ENCODE data around the gene SNRNP25.
"Not testable (repeated sequence)": the region's sequence is repeated elsewhere in the genome, so short reads cannot be mapped to it uniquely, and the experiment has no call there.

SNRNP25 gene

DNA sequence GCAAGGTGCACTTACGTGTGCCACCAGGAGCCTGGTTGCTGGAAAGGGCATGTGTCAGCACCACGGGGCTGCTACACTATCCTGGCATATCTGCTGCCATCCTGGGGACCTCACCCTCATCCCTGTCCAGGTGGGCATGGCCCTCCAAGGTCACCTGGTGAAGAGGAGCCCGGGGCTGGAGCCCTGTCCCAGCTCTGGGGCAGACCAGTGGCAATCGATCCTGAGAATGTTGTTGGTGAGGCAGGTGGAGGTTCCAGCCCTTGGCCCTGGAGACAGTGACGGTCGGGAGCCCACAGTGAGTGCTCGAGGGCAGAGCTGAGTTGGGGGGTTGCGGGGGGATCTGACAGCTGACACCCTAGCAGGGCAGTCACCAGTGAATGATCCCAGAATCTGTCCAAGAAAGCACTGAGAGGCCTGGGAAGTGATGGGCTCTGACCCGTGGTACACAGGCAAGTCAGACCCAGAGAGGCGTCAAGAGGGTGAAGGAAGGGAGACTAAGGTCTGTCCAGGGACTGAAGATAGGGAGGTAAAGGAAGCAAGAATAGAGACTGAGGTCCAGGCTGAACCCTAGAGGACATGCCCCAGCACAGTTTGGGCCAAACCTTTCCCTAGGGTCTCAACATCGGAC lies 17.8 kb upstream of the SNRNP25 start:
- Histone ChIP-seq H3K4me3 (no peak overlapping the region), H3K4me1 (no peaks in the 10 kb centered on the region), H3K9me3 (no peaks in the 10 kb centered on the region), H3K27me3 (ENCODE audit: low read depth) (no peaks in the 10 kb centered on the region), H3K36me3 (replicated peaks) (peaks cover 4% of the 10 kb centered on the region)
- no peak for DNase-seq (ENCODE audit: low spot score in 2 of 2)
- in situ Hi-C loops (cut with MboI; ENCODE audit: low sequenced_read_pairs), result no loop called here

DNA sequence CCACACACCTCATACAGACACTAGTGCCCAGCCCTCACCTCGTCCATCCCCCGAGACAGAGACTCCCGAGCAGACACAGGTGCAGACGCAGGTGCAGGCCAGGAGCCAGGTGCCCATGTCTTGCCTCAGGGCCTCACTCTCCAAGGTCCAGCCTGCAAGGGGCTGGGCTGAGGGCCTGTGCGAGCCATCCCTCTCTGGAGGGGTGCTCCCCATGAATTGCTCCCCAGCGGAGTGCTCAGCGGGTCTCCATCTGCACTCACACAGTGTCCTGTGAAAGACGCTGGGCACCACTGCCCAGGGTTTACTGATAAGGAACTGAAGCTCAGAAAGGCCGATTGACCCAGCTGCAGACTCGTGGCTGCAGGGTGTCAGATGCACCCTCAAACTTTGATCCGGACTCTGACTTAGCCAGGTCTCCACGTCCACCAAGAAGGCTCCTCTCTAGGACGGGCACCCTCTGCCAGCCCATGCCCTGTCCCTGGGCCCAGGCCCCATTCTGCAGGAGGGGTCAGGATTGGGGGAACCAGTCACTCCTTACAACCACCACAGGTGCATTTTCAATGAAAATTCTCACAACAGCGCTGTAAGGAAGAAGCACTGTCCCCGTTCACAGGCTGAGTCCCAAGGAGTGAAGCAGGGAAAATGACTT lies 17.2 kb upstream of the SNRNP25 start:
- no peak overlapping the region for H3K4me3 ChIP-seq
- H3K27me3 ChIP-seq (ENCODE audit: low read depth), result no peaks in the 10 kb centered on the region
- peaks cover 9% of the 10 kb centered on the region for H3K36me3 ChIP-seq (replicated peaks)
- DNase-seq (ENCODE audit: low spot score in 2 of 2), result no peak
- no peaks in the 10 kb centered on the region for H3K4me1 ChIP-seq
- in situ Hi-C loops (cut with MboI; ENCODE audit: low sequenced_read_pairs), result no loop called here
- no peaks in the 10 kb centered on the region for H3K9me3 ChIP-seq

DNA sequence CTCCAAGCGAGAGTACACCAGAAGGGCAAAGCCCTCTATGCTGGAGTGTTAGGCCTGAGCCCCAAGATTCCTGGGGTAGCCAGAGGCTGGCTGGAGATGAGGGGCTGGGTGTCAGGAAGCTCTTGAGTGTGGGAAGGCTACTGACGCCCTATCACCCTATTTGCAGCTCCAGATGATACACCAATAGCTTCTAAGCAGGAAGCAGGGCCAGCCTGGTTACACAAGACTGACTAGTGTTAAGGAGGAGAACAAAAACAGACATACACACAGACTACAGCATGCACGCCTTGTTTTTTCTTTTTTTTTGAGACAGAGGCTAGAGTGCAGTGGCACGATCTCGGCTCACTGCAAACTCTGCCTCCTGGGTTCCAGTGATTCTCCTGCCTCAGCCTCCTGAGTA lies 16.1 kb upstream of the SNRNP25 start:
- Histone ChIP-seq H3K4me1 (no peaks in the 10 kb centered on the region), H3K9me3 (no peaks in the 10 kb centered on the region), H3K4me3 (no peak overlapping the region), H3K36me3 (replicated peaks) (peaks cover 18% of the 10 kb centered on the region), H3K27me3 (ENCODE audit: low read depth) (no peaks in the 10 kb centered on the region)
- in situ Hi-C loops (cut with MboI; ENCODE audit: low sequenced_read_pairs), result no loop called here
- DNase-seq (ENCODE audit: low spot score in 2 of 2), result no peak

- H3K36me3 ChIP-seq (replicated peaks), result peaks cover 25% of the 10 kb centered on the region
- H3K27me3 ChIP-seq (ENCODE audit: low read depth); H3K4me3 ChIP-seq; DNase-seq (ENCODE audit: low spot score in 2 of 2); H3K9me3 ChIP-seq; in situ Hi-C loops (cut with MboI; ENCODE audit: low sequenced_read_pairs); H3K4me1 ChIP-seq: not testable (repeated sequence)
Observed at GRCh38 chr16:38206-38605, 15.4 kb upstream of the SNRNP25 start.

GRCh38 chr16:38941-39892 lies 14.4 kb upstream of the SNRNP25 start:
- peaks cover 33% of the 10 kb centered on the region for H3K36me3 ChIP-seq (replicated peaks)
- no peaks in the 10 kb centered on the region for H3K4me1 ChIP-seq
- no peak for DNase-seq (ENCODE audit: low spot score in 2 of 2)
- no peaks in the 10 kb centered on the region for H3K9me3 ChIP-seq
- in situ Hi-C loops (cut with MboI; ENCODE audit: low sequenced_read_pairs), result no loop called here
- no peaks in the 10 kb centered on the region for H3K27me3 ChIP-seq (ENCODE audit: low read depth)
- H3K4me3 ChIP-seq, result no peak overlapping the region

DNA sequence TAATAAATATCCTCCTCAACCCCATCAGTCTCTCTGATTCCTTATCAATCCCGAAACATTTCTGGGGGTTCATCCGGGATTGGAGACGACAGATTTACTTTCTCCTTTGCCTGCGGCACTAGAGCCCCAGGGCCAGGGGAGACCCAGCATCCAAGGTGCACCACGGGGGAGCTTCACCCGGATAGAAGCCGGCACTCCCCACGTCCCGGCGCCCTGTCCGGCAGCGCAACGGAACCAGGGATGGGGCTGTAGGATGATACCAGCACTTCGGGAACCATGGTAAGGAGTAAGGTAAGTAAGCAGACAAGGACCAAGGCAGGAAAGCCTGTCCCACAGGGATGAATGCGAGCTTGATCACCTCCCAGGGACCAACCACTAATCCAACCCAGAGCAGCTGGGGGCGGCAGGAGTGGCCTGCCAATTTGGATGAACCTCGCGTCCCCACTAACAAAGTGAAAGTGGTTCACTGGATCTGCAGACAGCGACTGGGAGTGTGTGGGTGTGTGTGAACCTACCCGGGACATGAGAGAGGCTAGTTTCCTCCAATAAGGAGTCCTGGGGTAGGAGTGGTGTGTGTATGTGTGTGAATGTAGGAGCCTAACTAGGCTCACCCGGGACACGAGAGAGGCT lies 12.1 kb upstream of the SNRNP25 start:
- Histone ChIP-seq H3K4me1 (no peaks in the 10 kb centered on the region), H3K9me3 (no peaks in the 10 kb centered on the region), H3K4me3 (no peak overlapping the region), H3K36me3 (replicated peaks) (peaks cover 53% of the 10 kb centered on the region), H3K27me3 (ENCODE audit: low read depth) (no peaks in the 10 kb centered on the region)
- no peak for DNase-seq (ENCODE audit: low spot score in 2 of 2)
- in situ Hi-C loops (cut with MboI; ENCODE audit: low sequenced_read_pairs), result no loop called here

GRCh38 chr16:42069-42457 lies 11.6 kb upstream of the SNRNP25 start:
- H3K27me3 ChIP-seq (ENCODE audit: low read depth), result no peaks in the 10 kb centered on the region
- no peaks in the 10 kb centered on the region for H3K4me1 ChIP-seq
- H3K9me3 ChIP-seq, result no peaks in the 10 kb centered on the region
- in situ Hi-C loops (cut with MboI; ENCODE audit: low sequenced_read_pairs), result no loop called here
- no peak for DNase-seq (ENCODE audit: low spot score in 2 of 2)
- H3K36me3 ChIP-seq (replicated peaks), result peaks cover 57% of the 10 kb centered on the region
- no peak overlapping the region for H3K4me3 ChIP-seq

DNA sequence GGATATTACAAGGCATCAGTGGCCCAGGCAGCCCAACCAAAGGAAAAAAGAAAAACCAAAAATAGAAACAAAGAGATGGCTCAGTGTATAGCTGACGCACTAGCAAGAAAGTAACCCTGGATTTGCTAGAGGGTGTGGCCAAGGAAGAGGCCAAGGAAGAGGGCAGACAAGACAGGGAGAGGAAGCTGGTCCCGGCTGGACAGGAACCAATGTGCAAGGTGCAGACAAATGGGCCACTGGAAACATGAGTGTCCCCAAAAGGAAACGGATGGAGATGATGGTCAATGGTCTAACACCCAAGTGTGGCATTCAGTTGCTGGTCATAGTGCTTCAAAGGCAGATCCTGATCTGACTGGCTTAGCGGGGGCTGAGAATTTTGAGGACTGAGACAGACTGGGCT lies 10.9 kb upstream of the SNRNP25 start:
- Histone ChIP-seq H3K27me3 (ENCODE audit: low read depth) (no peaks in the 10 kb centered on the region), H3K4me3 (no peak overlapping the region), H3K4me1 (no peaks in the 10 kb centered on the region), H3K36me3 (replicated peaks) (peaks cover 61% of the 10 kb centered on the region), H3K9me3 (no peaks in the 10 kb centered on the region)
- no peak for DNase-seq (ENCODE audit: low spot score in 2 of 2)
- in situ Hi-C loops (cut with MboI; ENCODE audit: low sequenced_read_pairs), result no loop called here

- no peak for DNase-seq (ENCODE audit: low spot score in 2 of 2)
- peaks cover 66% of the 10 kb centered on the region for H3K36me3 ChIP-seq (replicated peaks)
- H3K4me3 ChIP-seq, result no peak overlapping the region
- no peaks in the 10 kb centered on the region for H3K4me1 ChIP-seq
- no peaks in the 10 kb centered on the region for H3K9me3 ChIP-seq
- H3K27me3 ChIP-seq (ENCODE audit: low read depth), result no peaks in the 10 kb centered on the region
- in situ Hi-C loops (cut with MboI; ENCODE audit: low sequenced_read_pairs), result no loop called here
Observed at GRCh38 chr16:43294-43693, 10.3 kb upstream of the SNRNP25 start.

- Histone ChIP-seq H3K36me3 (replicated peaks) (peaks cover 72% of the 10 kb centered on the region), H3K4me1 (no peaks in the 10 kb centered on the region), H3K27me3 (ENCODE audit: low read depth) (no peaks in the 10 kb centered on the region), H3K4me3 (no peak overlapping the region), H3K9me3 (no peaks in the 10 kb centered on the region)
- no peak for DNase-seq (ENCODE audit: low spot score in 2 of 2)
- in situ Hi-C loops (cut with MboI; ENCODE audit: low sequenced_read_pairs), result no loop called here
Observed at GRCh38 chr16:44655-45054, 9.0 kb upstream of the SNRNP25 start.

DNA sequence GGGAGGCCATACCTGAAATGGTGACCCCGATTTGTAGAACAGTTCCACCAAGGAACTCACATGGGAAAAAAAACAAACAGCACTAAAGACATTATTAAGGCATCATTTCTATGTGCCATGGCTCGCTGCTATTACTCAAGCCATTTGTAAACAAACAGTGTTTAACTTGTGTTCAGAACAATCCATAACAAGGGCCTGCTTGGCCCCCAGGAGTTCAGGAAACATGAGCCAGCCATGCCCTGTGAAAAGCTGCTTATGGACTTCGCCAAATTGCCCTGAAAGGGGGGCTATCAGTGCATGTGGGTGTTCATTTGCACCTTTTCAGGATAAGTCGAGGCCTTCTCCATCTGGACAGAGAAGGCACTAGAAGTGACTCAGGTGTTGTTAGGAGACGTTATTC lies 8.2 kb upstream of the SNRNP25 start:
- H3K4me1 ChIP-seq, result no peaks in the 10 kb centered on the region
- H3K9me3 ChIP-seq, result no peaks in the 10 kb centered on the region
- H3K27me3 ChIP-seq (ENCODE audit: low read depth), result no peaks in the 10 kb centered on the region
- peaks cover 80% of the 10 kb centered on the region for H3K36me3 ChIP-seq (replicated peaks)
- no peak for DNase-seq (ENCODE audit: low spot score in 2 of 2)
- no peak overlapping the region for H3K4me3 ChIP-seq
- in situ Hi-C loops (cut with MboI; ENCODE audit: low sequenced_read_pairs), result no loop called here

DNA sequence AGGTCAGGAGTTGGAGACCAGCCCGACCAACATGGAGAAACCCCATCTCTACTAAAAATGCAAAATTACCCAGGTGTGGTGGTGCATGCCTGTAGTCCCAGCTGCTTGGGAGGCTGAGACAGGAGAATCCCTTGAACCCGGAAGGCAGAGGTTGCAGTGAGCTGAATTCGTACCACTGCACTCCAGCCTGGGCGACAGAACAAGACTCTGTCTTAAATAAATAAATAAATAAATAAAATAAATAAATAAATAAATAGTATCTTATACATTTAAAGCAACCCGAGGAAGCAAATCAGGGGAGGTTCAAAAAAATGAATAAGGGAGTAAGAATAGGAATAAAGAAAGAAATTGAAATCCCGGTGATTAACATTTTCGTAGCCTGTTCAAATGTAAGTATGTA lies 7.1 kb upstream of the SNRNP25 start:
- in situ Hi-C loops (cut with MboI; ENCODE audit: low sequenced_read_pairs); DNase-seq (ENCODE audit: low spot score in 2 of 2); H3K4me3 ChIP-seq; H3K27me3 ChIP-seq (ENCODE audit: low read depth); H3K4me1 ChIP-seq; H3K9me3 ChIP-seq: not testable (repeated sequence)
- H3K36me3 ChIP-seq (replicated peaks), result peaks cover 85% of the 10 kb centered on the region

GRCh38 chr16:47234-47633 lies 6.4 kb upstream of the SNRNP25 start:
- H3K4me1 ChIP-seq, result peaks cover 5% of the 10 kb centered on the region
- no peaks in the 10 kb centered on the region for H3K9me3 ChIP-seq
- H3K4me3 ChIP-seq, result no peak overlapping the region
- H3K27me3 ChIP-seq (ENCODE audit: low read depth), result no peaks in the 10 kb centered on the region
- in situ Hi-C loops (cut with MboI; ENCODE audit: low sequenced_read_pairs), result no loop called here
- DNase-seq (ENCODE audit: low spot score in 2 of 2), result no peak
- peaks cover 80% of the 10 kb centered on the region for H3K36me3 ChIP-seq (replicated peaks)

Data from HAP-1 (cell line).